ENCODE data around the gene BTNL2.

Gene BTNL2

GRCh38 chr6:32413427-32414047 lies 6.6 kb upstream of the BTNL2 start:
- DNase-seq: peak; percentile 22

- no peak for DNase-seq
These were observed 4.8 kb upstream of the BTNL2 start for GRCh38 chr6:32411566-32412327.

- DNase-seq: no peak
These were observed 3.9 kb upstream of the BTNL2 start for GRCh38 chr6:32410906-32411305.

- DNase-seq: no peak
These were observed 784 bp downstream of the BTNL2 start for GRCh38 chr6:32406197-32406596.

GRCh38 chr6:32405656-32406055 lies 1.3 kb downstream of the BTNL2 start:
- no peak for DNase-seq

DNA sequence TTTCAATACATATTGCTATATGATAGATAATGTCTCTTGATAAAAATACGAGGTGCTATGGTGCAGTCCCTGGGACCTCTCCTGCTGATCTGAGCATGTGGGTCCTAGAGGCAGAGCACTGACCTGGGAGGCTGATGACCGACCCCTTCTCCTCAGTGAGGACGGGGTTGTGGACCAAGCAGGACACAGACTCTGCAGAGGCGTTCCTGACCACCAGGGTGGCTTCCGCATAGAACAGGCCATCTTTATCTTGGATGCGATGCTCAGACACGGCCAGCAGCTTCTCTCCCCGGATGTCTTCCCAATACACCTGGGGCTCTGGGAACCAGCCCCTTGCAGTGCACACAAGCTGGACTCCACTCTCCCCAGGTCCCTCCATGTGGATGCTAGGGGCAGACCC lies 4.2 kb downstream of the BTNL2 start:
- DNase-seq: no peak

DNA sequence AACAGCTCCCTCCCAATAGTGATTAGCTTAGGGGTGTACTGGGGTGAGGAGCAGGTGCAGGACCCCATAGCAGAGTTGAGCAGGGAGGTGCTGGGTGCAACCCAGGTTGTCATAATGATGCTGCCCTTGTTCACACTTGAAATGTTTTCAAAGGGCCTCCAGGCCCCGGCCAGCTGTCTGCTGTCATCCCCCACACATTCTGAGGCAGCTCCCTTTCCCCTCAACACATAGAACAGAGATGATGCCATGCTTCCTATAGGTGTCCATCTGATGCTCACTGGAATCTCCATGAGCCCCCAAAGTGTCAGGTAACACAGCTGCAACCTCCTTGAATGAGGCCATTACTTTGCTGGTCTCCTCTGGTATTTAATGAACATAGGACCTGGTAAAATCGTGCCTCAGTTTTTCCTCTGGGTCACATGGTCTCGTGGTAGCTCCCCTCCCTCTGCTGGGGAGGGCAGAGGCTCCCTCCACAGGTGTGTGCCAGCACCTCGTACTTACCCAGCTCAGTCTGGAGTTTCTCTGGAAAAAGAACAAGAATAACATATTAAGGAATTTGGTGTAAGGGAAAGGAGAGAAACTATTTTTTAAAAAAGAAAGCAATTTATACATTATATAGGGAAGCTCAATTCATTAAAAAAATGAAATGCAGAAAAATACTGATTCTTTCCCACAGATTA lies 5.6 kb downstream of the BTNL2 start:
- no peak for DNase-seq

- DNase-seq: no peak
These were observed 9.6 kb downstream of the BTNL2 start for GRCh38 chr6:32397252-32397920.

DNA sequence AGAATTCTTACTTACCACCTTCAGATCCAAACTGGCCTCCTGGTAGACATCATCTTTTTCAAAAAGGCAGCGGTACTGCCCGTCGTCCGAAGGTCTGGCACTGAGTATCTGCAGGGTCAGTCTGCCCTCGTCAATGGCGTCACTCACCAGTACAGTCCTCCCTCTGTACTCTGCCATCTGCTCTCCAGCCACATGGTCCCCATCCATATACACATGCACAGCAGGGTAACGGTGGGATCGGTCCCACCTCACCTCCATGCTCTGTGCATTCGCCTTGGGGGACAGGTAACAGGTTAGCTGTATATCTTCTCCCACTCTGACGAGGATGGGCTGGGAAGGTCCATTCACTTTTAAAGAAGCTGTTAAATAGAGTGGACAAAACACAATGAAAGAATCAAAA lies 11.0 kb downstream of the BTNL2 start:
- DNase-seq: no peak

GRCh38 chr6:32393665-32394420 lies 13.1 kb downstream of the BTNL2 start:
- DNase-seq: no peak

- DNase-seq: no peak
These were observed 15.5 kb downstream of the BTNL2 start for GRCh38 chr6:32391505-32391904.

DNA sequence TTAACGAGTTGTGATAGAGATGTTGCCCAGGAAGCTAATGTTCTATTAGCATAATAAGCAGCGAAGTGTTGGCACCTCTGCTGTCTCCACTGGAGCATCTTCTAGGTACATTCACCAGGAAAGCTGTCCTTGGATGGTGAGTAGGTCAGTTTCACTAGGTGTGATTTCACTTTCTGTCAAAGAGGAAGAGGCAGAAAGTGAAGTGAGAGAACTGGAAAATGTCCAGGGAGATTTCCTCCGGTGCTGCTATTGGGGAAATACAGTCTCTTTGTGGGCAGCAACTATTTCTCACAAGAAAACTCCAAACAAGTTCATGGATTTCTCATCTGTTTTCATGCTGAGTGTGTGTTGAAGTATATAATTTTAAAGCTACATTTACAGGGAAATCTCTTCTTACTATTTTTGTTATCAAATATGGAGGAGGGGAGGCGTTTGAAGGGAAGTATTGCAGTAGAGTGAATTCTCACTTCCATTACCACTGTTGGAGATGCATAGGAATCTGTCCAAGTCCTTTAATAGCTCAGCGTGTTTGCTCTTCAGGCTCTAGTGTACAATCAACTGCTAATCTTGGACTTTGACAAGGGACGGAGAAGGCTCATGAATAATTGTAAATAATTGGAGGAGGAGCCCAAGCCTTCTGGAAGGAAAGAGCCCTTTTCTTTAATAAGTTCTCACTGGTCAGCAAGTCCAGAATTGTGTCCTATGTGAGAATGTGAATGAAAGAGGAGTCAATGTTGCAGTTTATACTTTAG lies 19.2 kb downstream of the BTNL2 start:
- no peak for DNase-seq

DNA sequence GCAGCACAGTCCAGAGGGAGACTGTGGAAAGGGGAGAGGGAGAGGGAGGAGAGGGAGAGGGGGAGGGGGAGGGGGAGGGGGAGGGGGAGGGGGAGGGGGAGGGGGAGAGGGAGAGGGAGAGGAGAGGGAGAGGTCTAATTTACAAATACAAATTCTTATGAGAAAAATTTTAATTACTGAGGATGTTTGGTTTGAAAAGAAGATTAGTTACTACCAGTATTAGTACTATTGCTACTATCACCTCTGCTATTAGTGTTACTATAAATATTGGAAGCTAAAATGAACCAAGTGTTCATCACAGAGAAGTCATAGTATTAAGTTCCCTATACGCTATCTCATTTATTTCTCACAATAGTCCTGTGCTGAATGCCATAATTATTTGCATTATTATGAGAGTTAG lies 20.9 kb downstream of the BTNL2 start:
- DNase-seq: no peak

DNA sequence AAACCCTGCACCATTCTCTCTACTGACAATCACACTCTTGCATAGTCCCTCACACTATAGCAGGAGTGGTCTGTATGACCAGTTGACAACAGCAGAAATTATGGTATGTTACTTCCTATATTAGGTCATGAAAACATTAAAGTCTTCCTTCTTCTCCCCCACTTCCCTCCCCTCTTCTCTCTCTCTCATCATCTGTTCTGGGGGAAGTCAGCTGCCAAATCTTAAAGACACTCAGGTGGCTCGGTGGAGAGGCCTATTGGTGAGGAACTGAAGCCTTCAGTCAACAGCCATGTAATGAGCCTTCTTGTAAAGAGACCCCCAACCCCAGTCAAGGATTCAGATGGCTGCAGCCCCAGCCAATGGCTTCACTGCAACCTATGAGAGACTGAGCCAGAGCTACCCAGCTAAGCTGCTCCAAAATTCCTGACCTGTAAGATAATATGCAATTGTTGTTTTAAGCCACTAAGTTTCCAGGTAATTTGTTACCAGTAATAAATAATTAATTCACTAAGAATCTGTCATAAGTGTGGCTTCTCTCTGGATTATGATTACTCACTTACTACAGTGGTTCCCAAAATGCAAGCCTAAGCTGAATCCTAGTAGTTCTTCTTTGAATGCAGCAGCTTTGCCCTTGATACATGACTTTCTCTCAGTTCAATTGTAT lies 24.1 kb downstream of the BTNL2 start:
- no peak for DNase-seq

DNA sequence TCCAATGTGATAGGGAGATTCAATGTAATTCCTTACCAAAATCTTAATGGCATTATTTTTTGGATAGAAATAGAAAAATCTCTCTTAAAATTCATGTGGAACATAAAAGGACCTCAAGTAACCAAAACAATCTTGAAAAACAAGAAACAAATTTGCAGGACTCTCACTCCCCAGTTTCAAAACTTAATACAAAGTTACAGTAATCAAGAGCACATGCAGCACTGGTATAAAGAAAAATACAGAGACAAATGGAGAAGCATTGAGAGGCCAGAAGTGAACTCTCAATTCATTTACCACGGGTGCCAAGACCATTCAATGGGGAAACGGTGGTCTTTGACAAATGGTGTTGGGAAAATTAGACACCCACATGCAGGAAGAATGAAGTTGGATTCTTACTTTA lies 27.4 kb downstream of the BTNL2 start:
- DNase-seq: no peak

DNA sequence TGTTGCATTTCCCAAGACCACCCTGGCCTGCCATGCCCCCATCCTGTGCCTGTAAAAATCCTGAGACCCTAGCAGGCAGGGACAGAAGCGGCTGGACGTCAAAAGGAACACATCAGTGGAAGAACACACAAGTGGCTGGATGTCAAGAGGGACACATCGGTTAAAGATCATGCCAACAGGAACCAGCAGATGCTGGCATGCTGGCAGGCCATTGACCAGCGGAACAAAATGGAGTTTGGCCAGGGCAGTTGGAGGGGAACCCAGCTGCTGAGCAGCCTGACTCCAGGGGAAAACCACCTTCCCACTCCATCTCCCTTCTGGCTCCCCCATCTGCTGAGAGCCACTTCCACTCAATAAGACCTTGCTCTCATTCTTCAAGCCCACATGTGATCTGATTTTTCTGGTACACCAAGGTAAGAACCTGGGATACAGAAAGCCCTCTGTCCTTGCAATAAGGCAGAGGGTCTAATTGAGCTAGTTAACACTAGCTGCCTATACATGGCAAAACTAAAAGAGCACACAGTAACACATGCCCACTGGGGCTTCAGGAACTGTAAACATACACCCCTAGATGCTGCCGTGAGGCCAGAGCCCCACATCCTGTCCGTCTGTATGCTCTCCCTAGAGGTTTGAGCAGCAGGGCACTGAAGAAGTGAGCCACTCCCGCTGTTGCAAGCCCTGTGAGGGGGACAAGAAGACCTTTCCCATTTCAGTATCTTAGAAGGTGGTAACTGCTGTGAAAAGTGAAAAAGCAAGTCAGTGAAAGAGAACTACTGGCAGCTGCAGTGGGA lies 31.0 kb downstream of the BTNL2 start:
- DNase-seq: no peak

DNA sequence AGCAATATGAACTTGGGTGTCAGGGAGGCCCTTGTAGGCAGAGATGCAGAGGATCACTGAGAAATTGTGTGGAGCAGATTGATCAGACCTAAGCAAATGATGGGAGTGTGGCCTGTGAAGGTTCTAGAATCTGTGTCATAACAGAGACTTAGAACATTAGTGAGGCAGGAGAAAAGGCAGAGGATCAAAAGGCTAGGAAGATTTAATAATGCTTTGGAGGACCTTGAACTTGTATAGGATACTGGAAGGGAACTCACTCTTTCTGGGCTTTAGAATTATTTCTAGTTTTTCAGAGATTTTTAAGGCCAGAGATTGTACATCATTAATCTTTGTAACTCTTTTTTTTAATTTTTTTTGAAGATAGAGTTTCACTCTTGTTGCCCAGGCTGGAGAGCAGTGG lies 35.2 kb downstream of the BTNL2 start, which contains the start of gene TSBP1:
Gene TSBP1, minus strand, starts transcription at position 101 of the 400 bp plus-strand sequence. CDS start 197 bp downstream, outside the sequence.
- DNase-seq: no peak

GRCh38 chr6:32371229-32371628 lies 35.8 kb downstream of the BTNL2 start:
- no peak for DNase-seq

- no peak for DNase-seq
These were observed 36.5 kb downstream of the BTNL2 start for GRCh38 chr6:32370505-32370904.

DNA sequence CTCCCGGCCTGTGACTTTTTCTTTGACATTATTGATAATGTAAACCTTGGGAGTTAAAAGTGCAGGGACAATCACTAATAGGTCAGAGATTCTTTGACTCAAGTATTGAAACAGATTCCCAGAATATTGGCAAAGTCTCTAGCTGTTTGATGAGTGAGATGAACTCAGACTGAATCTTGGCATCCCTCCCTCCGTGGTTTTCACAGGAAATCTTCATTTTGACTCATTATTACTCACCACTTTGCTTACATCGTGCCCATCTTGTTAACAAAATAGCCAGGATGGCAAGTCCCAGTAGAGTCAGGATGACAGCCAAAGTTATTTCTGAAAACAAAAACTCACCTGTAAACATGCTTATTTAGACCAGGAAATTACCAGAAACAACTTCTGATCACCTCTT lies 37.3 kb downstream of the BTNL2 start:
- no peak for DNase-seq

GRCh38 chr6:32367644-32368043 lies 39.3 kb downstream of the BTNL2 start:
- no peak for DNase-seq
